ENCODE measurements around the gene ORMDL1.

GRCh38 chr2:189797902-189798301, 13.8 kb upstream of the ORMDL1 start:
- TF ChIP-seq, protein P1, sequence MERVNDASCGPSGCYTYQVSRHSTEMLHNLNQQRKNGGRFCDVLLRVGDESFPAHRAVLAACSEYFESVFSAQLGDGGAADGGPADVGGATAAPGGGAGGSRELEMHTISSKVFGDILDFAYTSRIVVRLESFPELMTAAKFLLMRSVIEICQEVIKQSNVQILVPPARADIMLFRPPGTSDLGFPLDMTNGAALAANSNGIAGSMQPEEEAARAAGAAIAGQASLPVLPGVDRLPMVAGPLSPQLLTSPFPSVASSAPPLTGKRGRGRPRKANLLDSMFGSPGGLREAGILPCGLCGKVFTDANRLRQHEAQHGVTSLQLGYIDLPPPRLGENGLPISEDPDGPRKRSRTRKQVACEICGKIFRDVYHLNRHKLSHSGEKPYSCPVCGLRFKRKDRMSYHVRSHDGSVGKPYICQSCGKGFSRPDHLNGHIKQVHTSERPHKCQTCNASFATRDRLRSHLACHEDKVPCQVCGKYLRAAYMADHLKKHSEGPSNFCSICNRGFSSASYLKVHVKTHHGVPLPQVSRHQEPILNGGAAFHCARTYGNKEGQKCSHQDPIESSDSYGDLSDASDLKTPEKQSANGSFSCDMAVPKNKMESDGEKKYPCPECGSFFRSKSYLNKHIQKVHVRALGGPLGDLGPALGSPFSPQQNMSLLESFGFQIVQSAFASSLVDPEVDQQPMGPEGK (CRISPR knock-in tag; IDR thresholded peaks at IDR 0.05; ENCODE audit: borderline replicate concordance) = no peak
- TF ChIP-seq ZNF565 (CRISPR knock-in tag; conservative IDR thresholded peaks at IDR 0.05; ENCODE audit: low read depth) (no peak), ZFP30 (CRISPR knock-in tag; IDR thresholded peaks at IDR 0.05) (no peak), ZNF70 (CRISPR knock-in tag; IDR thresholded peaks at IDR 0.05) (no peak), CSRNP3 (CRISPR knock-in tag; IDR thresholded peaks at IDR 0.05) (no peak), PPARA (CRISPR knock-in tag; IDR thresholded peaks at IDR 0.05; ENCODE audit: borderline replicate concordance) (no peak), RARB (CRISPR knock-in tag; IDR thresholded peaks at IDR 0.05) (no peak)

Data from SK-N-SH treated with all-trans-retinoic acid at 6 μM for 48 hours (cell line).